NK-92 treated with Interleukin-12 subunit alpha and Interleukin-12 subunit beta, amount 100 ng/mL, for 24 hours (cell line): ENCODE results near the gene USP17L29.
"Not testable (repeated sequence)": the region's sequence is repeated elsewhere in the genome, so short reads cannot be mapped to it uniquely, and the experiment has no call there.

Source experiments
- DNase-seq: peaks from one replicate; lab custom pipeline; 2025; lab: John Stamatoyannopoulos, UW

Gene USP17L29

GRCh38 chr4:9353338-9353737, at the start of gene USP17L29:
TSS of gene USP17L29 (plus strand) at chr4:9353638. CDS start at chr4:9353638, 0 bp downstream.
- DNase-seq, result not testable (repeated sequence)

GRCh38 chr4:9324191-9324590, 29.2 kb upstream of the USP17L29 start:
- not testable (repeated sequence) for DNase-seq

GRCh38 chr4:9324865-9325264, 28.6 kb upstream of the USP17L29 start, which contains the start of gene USP17L24:
TSS of gene USP17L24 (plus strand) at chr4:9325165. CDS start at chr4:9325165, 0 bp downstream.
- DNase-seq, result not testable (repeated sequence)

GRCh38 chr4:9329611-9330010, 23.8 kb upstream of the USP17L29 start, which contains the start of gene USP17L25:
TSS of gene USP17L25 (plus strand) at chr4:9329911. CDS start at chr4:9329911, 0 bp downstream.
- DNase-seq, result not testable (repeated sequence)

- not testable (repeated sequence) for DNase-seq
Measured at GRCh38 chr4:9334358-9334757, 19.1 kb upstream of the USP17L29 start, which contains the start of gene USP17L26. TSS of gene USP17L26 (plus strand) at chr4:9334658. CDS start at chr4:9334658, 0 bp downstream.

GRCh38 chr4:9339103-9339502, 14.3 kb upstream of the USP17L29 start, which contains the start of gene USP17L5:
TSS of gene USP17L5 (plus strand) at chr4:9339403. CDS start at chr4:9339403, 0 bp downstream.
- not testable (repeated sequence) for DNase-seq

GRCh38 chr4:9343848-9344247, 9.6 kb upstream of the USP17L29 start, which contains the start of gene USP17L27:
TSS of gene USP17L27 (plus strand) at chr4:9344148. CDS start at chr4:9344148, 0 bp downstream.
- not testable (repeated sequence) for DNase-seq

- not testable (repeated sequence) for DNase-seq
Measured at GRCh38 chr4:9348593-9348992, 4.8 kb upstream of the USP17L29 start, which contains the start of gene USP17L28. TSS of gene USP17L28 (plus strand) at chr4:9348893. CDS start at chr4:9348893, 0 bp downstream.

- not testable (repeated sequence) for DNase-seq
Measured at GRCh38 chr4:9350866-9351265, 2.6 kb upstream of the USP17L29 start.

GRCh38 chr4:9362829-9363228, 9.4 kb downstream of the USP17L29 start, which contains the start of gene USP17L30:
TSS of gene USP17L30 (plus strand) at chr4:9363129. CDS start at chr4:9363129, 0 bp downstream.
- not testable (repeated sequence) for DNase-seq

- not testable (repeated sequence) for DNase-seq
Measured at GRCh38 chr4:9379881-9380280, 26.4 kb downstream of the USP17L29 start.

GRCh38 chr4:9381012-9381534, 27.6 kb downstream of the USP17L29 start:
- not testable (repeated sequence) for DNase-seq

GRCh38 chr4:9384126-9384525, 30.7 kb downstream of the USP17L29 start:
- DNase-seq, result no peak

- not testable (repeated sequence) for DNase-seq
Measured at GRCh38 chr4:9389001-9389400, 35.6 kb downstream of the USP17L29 start.
